Cardiac muscle cell (in vitro differentiated cells and primary cell): ENCODE measurements around the gene TEX22. TPM values are rescaled to one million over a fixed set of nuclear protein-coding genes. Genes with fewer than 3 reads are reported as not detected.

ENCODE experiments used
- DNase-seq, 2 donors: peaks; one replicate each; pipeline versions ENCODE4 v3.0.0 to v3.0.0-alpha.2; 2010 to 2017; ENCODE audit warnings: low read depth in 1 of 2, low spot score in 1 of 2
- H3K27ac ChIP-seq: fragments of 200-600 bp; sonication (generic); 2 replicates; pipeline ENCODE4 v1.5.1; 2016
- H3K27me3 ChIP-seq: fragments of 200-600 bp; sonication (generic); 2 replicates; pipeline ENCODE4 v1.6.0; 2016; ENCODE audit warnings: control low read depth
- H3K36me3 ChIP-seq: fragments of 200-600 bp; sonication (generic); 2 replicates; pipeline ENCODE4 v1.5.1; 2016; ENCODE audit warnings: control low read depth
- H3K4me1 ChIP-seq: fragments of 200-600 bp; sonication (generic); 2 replicates; pipeline ENCODE4 v1.8.1; 2017; ENCODE audit warnings: low read depth, mild to moderate bottlenecking, mixed run types
- H3K4me3 ChIP-seq: fragments of 200-600 bp; sonication (generic); 2 replicates; pipeline ENCODE4 v1.5.1; 2016; ENCODE audit warnings: mild to moderate bottlenecking
- H3K9me3 ChIP-seq: fragments of 200-600 bp; sonication (generic); 2 replicates; pipeline ENCODE4 v1.5.1; 2017; ENCODE audit warnings: low read depth, mild to moderate bottlenecking, control low read depth
- CTCF ChIP-seq: IDR thresholded peaks from 2 replicates; pipeline ENCODE4 v1.5.1; 2012; ENCODE audit warnings: low read depth, mild to moderate bottlenecking, low read length
- polyA plus RNA-seq: library from polyadenylated mRNA; unstranded; fragments of >200 nt; fragmentation: Nextera tagmentation; extraction: Ambion mirVana; gene quantifications from 2 replicates; pipeline ENCODE4 v1.2.1, GENCODE V29; 2016
- total RNA-seq: library from RNA; depleted of rRNA; stranded (reverse); fragments of >200 nt; gene quantifications from 2 replicates; pipeline ENCODE4 v1.2.3, GENCODE V29; 2016

The TEX22 gene
- total and polyA plus RNA-seq, 2 experiments from 2014 or later = 3.7 to 4.1 TPM

GRCh38 chr14:105436891-105437722, 38.8 kb downstream of the TEX22 start:
- H3K27ac ChIP-seq = no peak overlapping the region
- no peak overlapping the region for H3K4me3 ChIP-seq
- H3K9me3 ChIP-seq = no peaks in the 10 kb centered on the region
- TF ChIP-seq CTCF = no peak
- no peaks in the 10 kb centered on the region for H3K36me3 ChIP-seq
- no peaks in the 10 kb centered on the region for H3K4me1 ChIP-seq
- H3K27me3 ChIP-seq = no peaks in the 10 kb centered on the region
- no peak for DNase-seq

- no peak overlapping the region for H3K27ac ChIP-seq
- no peaks in the 10 kb centered on the region for H3K9me3 ChIP-seq
- DNase-seq = no peak
- H3K27me3 ChIP-seq = no peaks in the 10 kb centered on the region
- H3K36me3 ChIP-seq = no peaks in the 10 kb centered on the region
- no peaks in the 10 kb centered on the region for H3K4me1 ChIP-seq
- H3K4me3 ChIP-seq = no peak overlapping the region
- no peak for TF ChIP-seq CTCF
These were observed 39.6 kb downstream of the TEX22 start for GRCh38 chr14:105437723-105438500.

GRCh38 chr14:105439179-105439578, 40.8 kb downstream of the TEX22 start:
- TF ChIP-seq CTCF = no peak
- Histone ChIP-seq H3K4me3 (no peak overlapping the region), H3K36me3 (no peaks in the 10 kb centered on the region), H3K9me3 (no peaks in the 10 kb centered on the region), H3K27ac (no peak overlapping the region), H3K27me3 (no peaks in the 10 kb centered on the region), H3K4me1 (no peaks in the 10 kb centered on the region)
- DNase-seq = no peak

- DNase-seq = no peak
- no peak for TF ChIP-seq CTCF
- H3K36me3 ChIP-seq = no peaks in the 10 kb centered on the region
- H3K27ac ChIP-seq = peak overlapping the region; percentile 19
- no peak overlapping the region for H3K4me3 ChIP-seq
- no peaks in the 10 kb centered on the region for H3K4me1 ChIP-seq
- no peaks in the 10 kb centered on the region for H3K9me3 ChIP-seq
- no peaks in the 10 kb centered on the region for H3K27me3 ChIP-seq
These were observed 41.6 kb downstream of the TEX22 start for GRCh38 chr14:105439710-105440553.

GRCh38 chr14:105440554-105440900, 42.2 kb downstream of the TEX22 start:
- DNase-seq = no peak
- no peak for TF ChIP-seq CTCF
- Histone ChIP-seq H3K4me1 (no peaks in the 10 kb centered on the region), H3K36me3 (no peaks in the 10 kb centered on the region), H3K27ac (peak overlapping the region; percentile 19), H3K27me3 (no peaks in the 10 kb centered on the region), H3K4me3 (no peak overlapping the region), H3K9me3 (no peaks in the 10 kb centered on the region)
